Endothelial cell (in vitro differentiated cells): ENCODE measurements around the gene AQP2. TPM values are rescaled to one million over a fixed set of nuclear protein-coding genes. Genes with fewer than 3 reads are reported as not detected.
"Not testable (repeated sequence)": the region's sequence is repeated elsewhere in the genome, so short reads cannot be mapped to it uniquely, and the experiment has no call there.

Experiments used
- DNase-seq: peaks from one replicate; pipeline ENCODE4 v3.0.0; 2021; ENCODE audit warnings: low spot score
- H3K27ac Mint-ChIP-seq: one replicate; pipeline ENCODE4 v1.8.0; 2021; ENCODE audit warnings: mixed read lengths, inconsistent platforms; ENCODE audit not compliant: unreplicated experiment
- H3K27me3 Mint-ChIP-seq: one replicate; pipeline ENCODE4 v1.8.0; 2021; ENCODE audit warnings: mild to moderate bottlenecking, moderate library complexity, mixed read lengths, inconsistent platforms; ENCODE audit not compliant: unreplicated experiment
- H3K36me3 Mint-ChIP-seq: one replicate; pipeline ENCODE4 v1.8.0; 2021; ENCODE audit warnings: mild to moderate bottlenecking, low read depth, mixed read lengths, inconsistent platforms; ENCODE audit not compliant: unreplicated experiment
- H3K4me1 Mint-ChIP-seq: one replicate; pipeline ENCODE4 v1.8.0; 2021; ENCODE audit warnings: mild to moderate bottlenecking, mixed read lengths, inconsistent platforms; ENCODE audit not compliant: unreplicated experiment
- H3K4me3 Mint-ChIP-seq: one replicate; pipeline ENCODE4 v1.8.0; 2021; ENCODE audit warnings: mild to moderate bottlenecking, mixed read lengths, inconsistent platforms; ENCODE audit not compliant: unreplicated experiment
- H3K9me3 Mint-ChIP-seq: one replicate; pipeline ENCODE4 v1.8.0; 2021; ENCODE audit warnings: mixed read lengths, inconsistent platforms; ENCODE audit not compliant: unreplicated experiment
- total RNA-seq: library from RNA; stranded (reverse); fragmentation: NEBNext Ultra II Directional; extraction: Animal tissue kit (Norgen Biotek cat#: 25700); gene quantifications from one replicate; pipeline ENCODE4 v1.2.1, GENCODE V29; 2021; ENCODE audit not compliant: unreplicated experiment
- TF ChIP-seq, protein P1 (sequence below): fragments of 200-600 bp; sonication (generic); IDR thresholded peaks from one replicate; pipeline ENCODE4 v1.5.0; 2021; ENCODE audit warnings: antibody characterized with exemption; ENCODE audit not compliant: unreplicated experiment

AQP2 gene
- total RNA-seq, 1 donor from 2014 or later = 0.05 TPM

DNA sequence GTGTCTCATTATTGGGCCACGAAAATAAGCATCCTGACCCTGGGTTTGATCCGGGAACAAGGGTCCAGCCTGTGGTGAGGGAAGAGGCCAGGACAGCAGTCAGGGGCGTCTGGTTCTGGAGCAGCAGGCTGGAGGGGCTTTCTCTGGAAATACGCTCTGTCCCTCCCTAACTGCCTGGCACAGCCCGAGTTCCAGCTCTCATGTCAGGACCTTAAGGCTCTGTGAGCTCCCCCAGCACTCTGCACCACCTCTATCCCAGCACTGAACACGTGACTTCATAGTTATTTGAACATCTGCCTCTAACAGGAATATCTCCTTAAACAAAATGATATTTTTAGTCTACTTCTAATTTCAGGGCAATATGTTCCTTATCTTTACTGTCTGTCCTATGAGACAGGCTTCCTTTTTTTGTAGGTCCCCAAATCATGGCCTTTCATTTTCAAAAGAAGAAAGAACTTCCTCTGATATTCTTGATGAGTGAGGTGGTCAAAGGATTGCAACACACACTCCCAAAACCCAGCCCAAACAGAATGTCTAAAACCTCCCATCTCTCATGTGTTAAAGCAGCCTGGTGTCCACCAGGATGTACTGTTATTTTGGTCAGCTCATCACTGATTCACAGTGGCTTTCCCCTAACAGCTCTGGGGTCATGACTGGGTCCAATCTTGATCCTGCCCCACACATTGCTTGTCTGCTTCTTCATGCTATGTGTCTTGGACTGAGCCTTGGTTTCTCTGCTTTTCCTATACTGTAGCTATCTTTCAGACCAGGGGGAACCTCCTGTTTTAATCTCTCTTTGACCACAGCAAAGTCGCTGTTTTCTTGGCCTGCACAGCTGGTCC lies 31.9 kb downstream of the AQP2 start:
- H3K27me3 Mint-ChIP-seq = peaks cover 2% of the 10 kb centered on the region
- no peak overlapping the region for H3K4me3 Mint-ChIP-seq
- H3K4me1 Mint-ChIP-seq = peaks cover 42% of the 10 kb centered on the region
- H3K27ac Mint-ChIP-seq = no peak overlapping the region
- no peaks in the 10 kb centered on the region for H3K9me3 Mint-ChIP-seq
- no peak for DNase-seq
- TF ChIP-seq, protein P1, sequence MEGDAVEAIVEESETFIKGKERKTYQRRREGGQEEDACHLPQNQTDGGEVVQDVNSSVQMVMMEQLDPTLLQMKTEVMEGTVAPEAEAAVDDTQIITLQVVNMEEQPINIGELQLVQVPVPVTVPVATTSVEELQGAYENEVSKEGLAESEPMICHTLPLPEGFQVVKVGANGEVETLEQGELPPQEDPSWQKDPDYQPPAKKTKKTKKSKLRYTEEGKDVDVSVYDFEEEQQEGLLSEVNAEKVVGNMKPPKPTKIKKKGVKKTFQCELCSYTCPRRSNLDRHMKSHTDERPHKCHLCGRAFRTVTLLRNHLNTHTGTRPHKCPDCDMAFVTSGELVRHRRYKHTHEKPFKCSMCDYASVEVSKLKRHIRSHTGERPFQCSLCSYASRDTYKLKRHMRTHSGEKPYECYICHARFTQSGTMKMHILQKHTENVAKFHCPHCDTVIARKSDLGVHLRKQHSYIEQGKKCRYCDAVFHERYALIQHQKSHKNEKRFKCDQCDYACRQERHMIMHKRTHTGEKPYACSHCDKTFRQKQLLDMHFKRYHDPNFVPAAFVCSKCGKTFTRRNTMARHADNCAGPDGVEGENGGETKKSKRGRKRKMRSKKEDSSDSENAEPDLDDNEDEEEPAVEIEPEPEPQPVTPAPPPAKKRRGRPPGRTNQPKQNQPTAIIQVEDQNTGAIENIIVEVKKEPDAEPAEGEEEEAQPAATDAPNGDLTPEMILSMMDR = no peak
- H3K36me3 Mint-ChIP-seq = peaks cover 3% of the 10 kb centered on the region

DNA sequence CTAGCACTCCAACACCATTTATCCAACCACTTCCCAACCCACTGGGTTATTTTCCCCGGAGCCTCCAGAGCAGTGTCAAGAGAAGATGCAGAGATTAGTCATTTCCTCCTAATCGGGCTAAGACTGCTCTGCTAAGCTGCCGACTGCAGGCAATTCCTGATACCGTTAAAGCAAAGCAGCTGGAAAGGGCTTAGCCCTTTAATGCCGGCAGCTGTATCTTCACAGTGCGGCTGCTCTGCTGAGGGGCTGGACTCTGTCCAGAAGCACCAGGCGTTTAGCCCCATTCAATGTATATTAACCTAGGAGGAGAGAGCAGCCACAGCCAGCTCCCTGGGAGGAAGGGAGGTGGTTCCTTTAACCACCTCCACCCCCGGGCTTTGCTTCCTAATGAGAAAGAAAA lies 33.4 kb downstream of the AQP2 start:
- H3K27ac Mint-ChIP-seq = no peak overlapping the region
- no peak for DNase-seq
- H3K4me3 Mint-ChIP-seq = no peak overlapping the region
- peaks cover 2% of the 10 kb centered on the region for H3K27me3 Mint-ChIP-seq
- H3K36me3 Mint-ChIP-seq = peaks cover 3% of the 10 kb centered on the region
- no peaks in the 10 kb centered on the region for H3K9me3 Mint-ChIP-seq
- TF ChIP-seq, protein P1 = no peak
- peaks cover 32% of the 10 kb centered on the region for H3K4me1 Mint-ChIP-seq

DNA sequence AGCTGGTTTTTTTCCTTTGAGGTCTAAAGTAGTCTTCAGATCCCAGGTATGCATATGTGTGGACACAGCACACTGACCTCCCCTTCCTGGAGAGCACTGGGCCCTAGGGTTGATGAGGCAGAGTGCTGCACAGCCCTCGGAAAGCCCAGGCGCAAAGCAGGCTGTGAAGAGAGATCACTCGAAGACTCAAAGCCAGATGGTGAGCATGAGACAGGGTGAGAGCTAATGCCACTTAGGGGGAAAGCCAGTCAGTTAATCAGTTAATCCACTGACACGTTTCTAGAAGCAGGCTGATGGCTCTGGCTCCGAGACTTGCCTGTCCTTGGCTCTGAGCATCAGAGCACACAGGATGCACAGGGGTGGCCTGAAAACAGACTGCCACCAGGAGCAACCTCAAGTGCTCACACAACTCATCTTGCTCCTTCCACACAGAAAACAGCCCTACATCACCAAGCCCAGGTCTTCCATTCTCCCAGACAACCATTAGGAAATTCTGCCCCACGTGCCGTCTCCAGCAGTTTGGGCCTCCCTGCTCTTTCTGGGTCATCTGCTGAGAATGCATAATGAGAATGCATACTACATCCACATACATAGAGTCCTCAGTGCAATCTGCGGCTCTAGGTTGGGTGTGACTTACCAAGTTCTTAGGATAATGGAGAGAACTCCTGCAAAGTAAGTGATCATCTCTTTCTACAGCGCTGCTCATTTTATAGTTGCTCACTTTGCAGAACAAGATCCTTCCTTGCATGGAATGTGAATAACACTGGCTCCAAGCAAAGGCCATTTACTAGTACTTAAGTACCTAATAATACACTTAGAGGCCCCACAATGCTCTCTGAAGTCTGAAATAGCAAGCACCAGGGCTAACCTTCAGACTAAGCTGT lies 34.2 kb downstream of the AQP2 start:
- H3K36me3 Mint-ChIP-seq = peaks cover 4% of the 10 kb centered on the region
- H3K4me3 Mint-ChIP-seq = no peak overlapping the region
- H3K9me3 Mint-ChIP-seq = no peaks in the 10 kb centered on the region
- peaks cover 25% of the 10 kb centered on the region for H3K4me1 Mint-ChIP-seq
- H3K27me3 Mint-ChIP-seq = peaks cover 2% of the 10 kb centered on the region
- no peak for DNase-seq
- peak overlapping the region; percentile 30 for H3K27ac Mint-ChIP-seq
- TF ChIP-seq, protein P1 = no peak

DNA sequence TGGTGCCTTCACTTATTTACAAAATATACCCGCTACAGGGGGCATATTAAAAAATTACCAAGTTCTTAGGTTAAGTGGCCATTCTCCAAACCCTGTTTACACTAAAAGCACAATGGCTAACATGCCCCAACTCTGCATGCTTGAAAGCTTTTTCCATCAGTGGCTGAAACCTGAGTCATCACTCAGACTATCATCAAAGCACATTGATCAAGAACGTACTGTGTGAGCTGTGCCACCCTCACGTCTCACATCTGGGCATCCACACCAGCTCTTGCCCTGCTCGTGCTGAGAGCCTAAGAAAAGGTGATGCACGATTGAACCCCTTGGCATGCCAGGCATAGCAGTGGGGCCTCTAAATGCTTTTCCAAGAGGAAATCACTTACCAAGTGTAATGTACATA lies 35.4 kb downstream of the AQP2 start:
- DNase-seq = no peak
- H3K4me1 Mint-ChIP-seq = peaks cover 14% of the 10 kb centered on the region
- H3K9me3 Mint-ChIP-seq = no peaks in the 10 kb centered on the region
- no peak overlapping the region for H3K4me3 Mint-ChIP-seq
- peaks cover 8% of the 10 kb centered on the region for H3K36me3 Mint-ChIP-seq
- TF ChIP-seq, protein P1 = no peak
- H3K27ac Mint-ChIP-seq = no peak overlapping the region
- peaks cover 2% of the 10 kb centered on the region for H3K27me3 Mint-ChIP-seq

DNA sequence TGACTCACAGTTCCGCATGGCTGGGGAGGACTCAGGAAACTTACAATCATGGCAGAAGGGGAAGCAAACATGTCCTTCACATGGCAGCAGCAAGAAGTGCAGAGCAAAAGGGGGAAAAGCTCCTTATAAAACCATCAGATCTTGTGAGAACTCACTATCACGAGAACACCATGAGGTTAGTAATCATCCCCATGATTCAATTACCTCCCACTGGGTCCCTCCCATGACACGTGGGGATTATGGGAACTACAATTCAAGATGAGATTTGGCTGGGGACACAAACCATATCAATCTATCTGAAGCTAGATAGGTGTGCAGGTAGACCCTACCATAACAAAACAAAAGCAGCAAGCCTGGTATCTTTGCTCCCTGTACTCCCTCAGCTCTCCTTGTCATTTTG lies 35.9 kb downstream of the AQP2 start:
- DNase-seq, H3K36me3 Mint-ChIP-seq, H3K4me3 Mint-ChIP-seq, H3K27me3 Mint-ChIP-seq, H3K9me3 Mint-ChIP-seq, H3K27ac Mint-ChIP-seq: not testable (repeated sequence)
- H3K4me1 Mint-ChIP-seq = peaks cover 14% of the 10 kb centered on the region
